Neural crest cell (in vitro differentiated cells): ENCODE results near the gene SLC11A2. TPM values are rescaled to one million over a fixed set of nuclear protein-coding genes. Genes with fewer than 3 reads are reported as not detected.

ENCODE experiments used
- DNase-seq: peaks from one replicate; pipeline ENCODE4 v3.0.0; 2021; ENCODE audit warnings: low read depth, mixed read lengths, low spot score
- H3K27ac Mint-ChIP-seq: one replicate; pipeline ENCODE4 v1.8.0; 2021; ENCODE audit warnings: mild to moderate bottlenecking, mixed read lengths; ENCODE audit not compliant: unreplicated experiment
- H3K27me3 Mint-ChIP-seq: 2 replicates; pipeline ENCODE4 v1.8.0; 2021; ENCODE audit warnings: low read depth, mild to moderate bottlenecking, mixed read lengths
- H3K36me3 Mint-ChIP-seq: 2 replicates; pipeline ENCODE4 v1.8.0; 2021; ENCODE audit warnings: low read depth, mild to moderate bottlenecking, mixed read lengths
- H3K4me1 Mint-ChIP-seq: 2 replicates; pipeline ENCODE4 v1.8.0; 2021; ENCODE audit warnings: mixed read lengths
- H3K4me3 Mint-ChIP-seq: one replicate; pipeline ENCODE4 v1.8.0; 2021; ENCODE audit warnings: mild to moderate bottlenecking, mixed read lengths
- H3K9me3 Mint-ChIP-seq: 2 replicates; pipeline ENCODE4 v1.8.0; 2021; ENCODE audit warnings: mixed read lengths
- CTCF ChIP-seq: fragments of 200-600 bp; sonication (generic); conservative IDR thresholded peaks from 2 replicates; pipeline ENCODE4 v1.5.0; 2021; ENCODE audit warnings: antibody characterized with exemption, mild to moderate bottlenecking
- total RNA-seq: library from RNA; stranded (reverse); gene quantifications from 2 replicates; pipeline ENCODE4 v1.2.1, GENCODE V29; 2021

SLC11A2 gene
- total RNA-seq, 1 donor from 2014 or later, result 51.4 TPM

- Mint-ChIP-seq H3K36me3 (no peaks in the 10 kb centered on the region), H3K4me1 (peaks cover 64% of the 10 kb centered on the region), H3K27me3 (no peaks in the 10 kb centered on the region), H3K4me3 (peak overlapping the region; percentile 69), H3K27ac (peak overlapping the region; percentile 51), H3K9me3 (no peaks in the 10 kb centered on the region)
- DNase-seq, result no peak
- no peak for TF ChIP-seq CTCF
These were observed 1.2 kb upstream of the SLC11A2 start for GRCh38 chr12:51027342-51027835.

- Mint-ChIP-seq H3K9me3 (no peaks in the 10 kb centered on the region), H3K4me3 (peak overlapping the region; percentile 89), H3K27me3 (no peaks in the 10 kb centered on the region), H3K27ac (peak overlapping the region; percentile 99), H3K36me3 (no peaks in the 10 kb centered on the region), H3K4me1 (peaks cover 81% of the 10 kb centered on the region)
- no peak for DNase-seq
- no peak for TF ChIP-seq CTCF
These were observed 797 bp downstream of the SLC11A2 start for GRCh38 chr12:51025338-51025835.

- Mint-ChIP-seq H3K36me3 (no peaks in the 10 kb centered on the region), H3K4me1 (peaks cover 78% of the 10 kb centered on the region), H3K27ac (peak overlapping the region; percentile 99), H3K27me3 (no peaks in the 10 kb centered on the region), H3K4me3 (peak overlapping the region; percentile 89), H3K9me3 (no peaks in the 10 kb centered on the region)
- DNase-seq, result no peak
- TF ChIP-seq CTCF, result no peak
These were observed 2.4 kb downstream of the SLC11A2 start for GRCh38 chr12:51023625-51024382.

- DNase-seq, result no peak
- Mint-ChIP-seq H3K4me1 (peaks cover 65% of the 10 kb centered on the region), H3K36me3 (no peaks in the 10 kb centered on the region), H3K9me3 (no peaks in the 10 kb centered on the region), H3K4me3 (peak overlapping the region; percentile 45), H3K27me3 (no peaks in the 10 kb centered on the region), H3K27ac (no peak overlapping the region)
- no peak for TF ChIP-seq CTCF
These were observed 4.5 kb downstream of the SLC11A2 start for GRCh38 chr12:51021694-51022093.

GRCh38 chr12:51020448-51021182 lies 5.6 kb downstream of the SLC11A2 start:
- H3K36me3 Mint-ChIP-seq, result no peaks in the 10 kb centered on the region
- peaks cover 57% of the 10 kb centered on the region for H3K4me1 Mint-ChIP-seq
- TF ChIP-seq CTCF, result no peak
- no peaks in the 10 kb centered on the region for H3K27me3 Mint-ChIP-seq
- no peaks in the 10 kb centered on the region for H3K9me3 Mint-ChIP-seq
- H3K27ac Mint-ChIP-seq, result peak overlapping the region; percentile 81
- peak overlapping the region; percentile 68 for H3K4me3 Mint-ChIP-seq
- DNase-seq, result no peak
